CD14-positive monocyte (primary cell): ENCODE measurements around the gene HDC. TPM values are rescaled to one million over a fixed set of nuclear protein-coding genes. Genes with fewer than 3 reads are reported as not detected.

Experiments
- DNase-seq, 3 donors: peaks; one replicate each; pipeline ENCODE4 v3.0.0-alpha.2; 2011 to 2022
- H2AFZ ChIP-seq: 2 replicates; pipeline ENCODE4 v1.6.0; 2012; ENCODE audit warnings: mild to moderate bottlenecking, low read depth, low read length, inconsistent platforms; ENCODE audit not compliant: insufficient read depth, poor library complexity, severe bottlenecking
- H3K27ac ChIP-seq, 2 donors: 1 replicate in 1 of 2; 2 replicates in 1 of 2; pipeline ENCODE4 v1.5.1; 2012 to 2013; ENCODE audit warnings: low read length in 2 of 2, control low read depth in 1 of 2, inconsistent platforms in 1 of 2, low read depth in 1 of 2, mild to moderate bottlenecking in 1 of 2
- H3K27me3 ChIP-seq, 2 donors: one replicate each; pipeline versions ENCODE4 v1.6.0 to v1.6.1; 2011 to 2013; ENCODE audit warnings: low read length in 2 of 2; ENCODE audit not compliant: control insufficient read depth in 2 of 2, insufficient read depth in 2 of 2
- H3K36me3 ChIP-seq, 2 donors: replicated peaks in 1 of 2; 1 replicate in 1 of 2; 2 replicates in 1 of 2; pipeline versions ENCODE4 v1.5.1 to v1.6.1; 2012 to 2013; ENCODE audit warnings: low read length in 2 of 2, control low read depth in 1 of 2, inconsistent platforms in 1 of 2, mild to moderate bottlenecking in 1 of 2; ENCODE audit not compliant: insufficient read depth in 2 of 2, control insufficient read depth in 1 of 2
- H3K4me1 ChIP-seq, 2 donors: 1 replicate in 1 of 2; 2 replicates in 1 of 2; pipeline versions ENCODE4 v1.5.1 to v1.6.1; 2012 to 2013; ENCODE audit warnings: low read length in 2 of 2, control low read depth in 1 of 2, inconsistent platforms in 1 of 2, mild to moderate bottlenecking in 1 of 2, moderate library complexity in 1 of 2; ENCODE audit not compliant: insufficient read depth in 2 of 2, control insufficient read depth in 1 of 2
- H3K4me2 ChIP-seq: replicated peaks from 2 replicates; pipeline ENCODE3; 2012; ENCODE audit warnings: low read length, moderate library complexity, mild to moderate bottlenecking; ENCODE audit not compliant: poor library complexity, severe bottlenecking; ENCODE audit errors: extremely low read depth
- H3K4me3 ChIP-seq, 3 experiments: fragments of 200-600 bp in 1 of 3; sonication (generic) in 1 of 3; replicated peaks in 1 of 3; 1 replicate in 2 of 3; 2 replicates in 1 of 3; pipeline ENCODE4 v1.5.1; 2011 to 2013; ENCODE audit warnings: low read length in 3 of 3, mild to moderate bottlenecking in 3 of 3, control low read depth in 2 of 3, low read depth in 2 of 3, inconsistent platforms in 1 of 3, moderate library complexity in 1 of 3
- H3K79me2 ChIP-seq: 2 replicates; pipeline ENCODE4 v1.6.0; 2012; ENCODE audit warnings: mild to moderate bottlenecking, control low read depth, inconsistent platforms, low read length, moderate library complexity; ENCODE audit not compliant: insufficient read depth
- H3K9ac ChIP-seq: 2 replicates; pipeline ENCODE4 v1.6.0; 2017; ENCODE audit warnings: low read length, mild to moderate bottlenecking; ENCODE audit not compliant: insufficient read depth, poor library complexity, severe bottlenecking
- H3K9me3 ChIP-seq, 2 donors: replicated peaks in 1 of 2; 1 replicate in 1 of 2; 2 replicates in 1 of 2; pipeline versions ENCODE4 v1.5.1 to v1.6.1; 2012 to 2013; ENCODE audit warnings: low read length in 2 of 2, control low read depth in 1 of 2; ENCODE audit not compliant: control insufficient read depth in 1 of 2, insufficient read depth in 1 of 2
- H4K20me1 ChIP-seq: 2 replicates; pipeline ENCODE4 v1.6.0; 2012; ENCODE audit warnings: mild to moderate bottlenecking, low read length, control low read depth, moderate library complexity; ENCODE audit not compliant: insufficient read depth
- H3K27ac Mint-ChIP-seq, 7 donors: one replicate each; pipeline ENCODE4 v1.8.0; 2020; ENCODE audit warnings: mild to moderate bottlenecking in 7 of 7, mixed read lengths in 7 of 7, moderate library complexity in 6 of 7, inconsistent platforms in 2 of 7
- H3K27me3 Mint-ChIP-seq, 3 donors: one replicate each; pipeline ENCODE4 v1.8.0; 2021 to 2022; ENCODE audit warnings: low read depth in 3 of 3, mild to moderate bottlenecking in 3 of 3, mixed read lengths in 3 of 3, moderate library complexity in 3 of 3, inconsistent platforms in 1 of 3
- H3K36me3 Mint-ChIP-seq, 2 donors: one replicate each; pipeline ENCODE4 v1.8.0; 2020; ENCODE audit warnings: mixed read lengths in 2 of 2, inconsistent platforms in 1 of 2, mild to moderate bottlenecking in 1 of 2
- H3K4me1 Mint-ChIP-seq: one replicate; pipeline ENCODE4 v1.8.0; 2020; ENCODE audit warnings: mild to moderate bottlenecking, mixed read lengths
- H3K4me3 Mint-ChIP-seq, 2 donors: one replicate each; pipeline ENCODE4 v1.8.0; 2020; ENCODE audit warnings: mild to moderate bottlenecking in 2 of 2, mixed read lengths in 2 of 2, moderate library complexity in 1 of 2
- H3K9me3 Mint-ChIP-seq, 7 donors: one replicate each; pipeline ENCODE4 v1.8.0; 2020 to 2022; ENCODE audit warnings: mixed read lengths in 7 of 7, mild to moderate bottlenecking in 6 of 7, moderate library complexity in 6 of 7, inconsistent platforms in 2 of 7
- CTCF ChIP-seq: fragments of 200-600 bp; IDR thresholded peaks from one replicate; pipeline ENCODE4 v1.8.0; 2022; ENCODE audit warnings: antibody characterized with exemption, mild to moderate bottlenecking
- WGBS: methylation state at CpG from one replicate; pipeline ENCODE4 v1.1.5; 2013; ENCODE audit warnings: missing lambda C conversion rate; ENCODE audit not compliant: insufficient coverage; 5-methylcytosine and 5-hydroxymethylcytosine counted together
- intact Hi-C, 2 donors: fragments of 100-400 bp; cut with micrococcal nuclease; formaldehyde crosslinking; loops; one replicate each; pipeline versions ENCODE4 v1.15.0 to v1.15.1; 2023
- polyA plus RNA-seq, 3 donors: library from polyadenylated mRNA; depleted of rRNA in 1 of 3; unstranded in 2 of 3; stranded (reverse) in 1 of 3; fragments of 300-500 nt in 2 of 3; fragments of >200 nt in 1 of 3; fragmentation: Illumina TruSeq in 2 of 3; gene quantifications; 1 replicate in 2 of 3; 2 replicates in 1 of 3; pipeline ENCODE4 v1.2.3, GENCODE V29; 2012 to 2021

Gene HDC
- polyA plus RNA-seq, 3 donors, result 0.11 TPM; not detected in 2

GRCh38 chr15:50234764-50235163 lies 30.8 kb downstream of the HDC start:
- Histone ChIP-seq H3K9ac (no peak overlapping the region), H3K79me2 (no peaks in the 10 kb centered on the region), H4K20me1 (no peaks in the 10 kb centered on the region), H3K9me3 (no peaks in the 10 kb centered on the region), H2AFZ (no peak overlapping the region), H3K4me2 (no peak overlapping the region), H3K27ac (no peak overlapping the region), H3K36me3 (no peaks in the 10 kb centered on the region), H3K27me3 (no peaks in the 10 kb centered on the region), H3K4me1 (no peaks in the 10 kb centered on the region), H3K4me3 (no peak overlapping the region)
- no CpG with 5 or more reads among the region's 2 CpGs for WGBS
- H3K27ac Mint-ChIP-seq, result peak overlapping the region in 1 of 7 donors; percentile 63
- intact Hi-C loops, result no loop called here
- no peaks in the 10 kb centered on the region for H3K36me3 Mint-ChIP-seq
- TF ChIP-seq CTCF, result no peak
- no peak overlapping the region for H3K4me3 Mint-ChIP-seq
- no peak for DNase-seq
- peaks cover 5% of the 10 kb centered on the region for H3K4me1 Mint-ChIP-seq
- H3K9me3 Mint-ChIP-seq, result no peaks in the 10 kb centered on the region
- no peaks in the 10 kb centered on the region for H3K27me3 Mint-ChIP-seq

- Histone ChIP-seq H4K20me1 (no peaks in the 10 kb centered on the region), H2AFZ (no peak overlapping the region), H3K27ac (no peak overlapping the region), H3K4me2 (no peak overlapping the region), H3K9ac (no peak overlapping the region), H3K36me3 (no peaks in the 10 kb centered on the region), H3K27me3 (no peaks in the 10 kb centered on the region), H3K4me3 (no peak overlapping the region), H3K79me2 (no peaks in the 10 kb centered on the region), H3K4me1 (no peaks in the 10 kb centered on the region), H3K9me3 (no peaks in the 10 kb centered on the region)
- TF ChIP-seq CTCF, result no peak
- Mint-ChIP-seq H3K4me3 (no peak overlapping the region), H3K36me3 (no peaks in the 10 kb centered on the region), H3K27me3 (no peaks in the 10 kb centered on the region), H3K4me1 (peaks cover 5% of the 10 kb centered on the region), H3K27ac (no peak overlapping the region), H3K9me3 (no peaks in the 10 kb centered on the region)
- intact Hi-C loops, result no loop called here
- no peak for DNase-seq
Observed at GRCh38 chr15:50233192-50233736, 32.3 kb downstream of the HDC start.
